Measurements from ENCODE around the gene YAF2.

The YAF2 gene

DNA sequence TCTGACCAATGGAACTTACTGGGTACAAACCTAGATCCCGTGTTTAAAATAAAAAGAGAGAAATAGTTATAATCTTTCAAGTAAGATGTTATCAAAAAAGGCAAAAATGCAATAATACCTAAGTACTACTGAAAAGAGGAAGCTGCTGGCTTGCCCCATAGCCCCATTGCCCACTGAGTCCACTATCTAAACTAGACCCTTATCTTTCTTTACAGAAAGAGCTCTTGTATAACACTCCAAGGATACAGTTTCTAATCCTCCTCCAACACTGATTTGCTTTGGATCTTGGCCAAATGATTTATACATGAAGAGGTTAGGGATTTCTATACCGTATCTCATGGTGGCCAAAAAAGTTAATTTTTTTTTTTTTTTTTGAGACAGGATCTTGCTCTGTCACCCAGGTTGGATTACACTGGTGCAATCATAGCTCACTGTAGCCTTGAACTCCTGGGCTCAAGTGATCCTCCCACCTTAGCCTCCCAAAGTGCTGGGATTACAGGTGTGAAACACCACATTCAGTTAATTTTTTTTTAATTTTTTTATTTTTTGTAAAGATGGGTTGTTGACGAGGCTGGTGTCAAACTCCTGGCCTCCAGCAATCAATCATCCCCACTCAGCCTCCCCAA, 96.0 kb downstream of the YAF2 start:
- DNase-seq: peak; percentile 87

DNA sequence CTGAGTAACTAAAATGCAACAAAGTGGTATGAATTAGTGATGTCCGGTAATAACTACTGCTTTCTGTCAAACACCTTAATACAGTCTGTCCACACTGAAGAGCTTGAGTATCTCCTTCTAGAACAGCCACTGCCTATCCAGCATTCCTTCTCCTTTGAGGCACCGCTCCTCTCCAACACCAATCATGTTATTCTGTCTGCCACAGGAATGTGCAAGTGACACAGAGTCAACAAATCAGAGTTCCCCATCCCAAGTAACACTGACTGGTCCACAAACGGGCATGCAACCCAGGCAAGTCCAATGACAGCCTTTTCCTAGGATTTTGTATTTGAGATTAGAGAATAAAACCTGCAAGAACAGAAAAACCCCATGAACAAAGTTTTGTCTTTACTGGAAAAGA, 97.1 kb downstream of the YAF2 start:
- DNase-seq: no peak

DNA sequence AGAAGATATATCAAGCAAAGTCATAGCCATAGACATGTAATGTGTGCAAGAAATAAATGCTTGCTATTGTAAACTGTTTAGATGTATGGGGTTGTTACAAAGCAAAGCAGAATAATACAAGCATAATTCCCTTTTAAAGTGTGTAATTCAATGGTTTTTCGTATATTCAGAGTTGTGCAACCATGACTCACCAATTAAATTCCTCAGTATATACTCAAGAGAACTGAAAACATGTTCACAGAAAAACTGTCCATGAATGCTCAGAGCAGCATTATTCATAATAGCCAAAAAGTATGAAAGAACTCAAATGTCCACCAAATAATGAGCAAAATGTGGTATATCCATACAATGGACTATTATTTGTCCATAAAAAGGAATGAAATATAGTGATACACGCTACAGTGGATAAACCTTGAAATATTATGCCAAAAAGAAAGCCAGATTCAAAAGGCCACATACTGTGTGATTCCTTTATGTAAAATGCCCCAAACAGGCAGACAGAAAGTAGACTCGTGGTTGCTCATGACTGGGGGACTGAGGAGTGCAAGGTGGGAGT, 102.7 kb downstream of the YAF2 start:
- DNase-seq: no peak

DNA sequence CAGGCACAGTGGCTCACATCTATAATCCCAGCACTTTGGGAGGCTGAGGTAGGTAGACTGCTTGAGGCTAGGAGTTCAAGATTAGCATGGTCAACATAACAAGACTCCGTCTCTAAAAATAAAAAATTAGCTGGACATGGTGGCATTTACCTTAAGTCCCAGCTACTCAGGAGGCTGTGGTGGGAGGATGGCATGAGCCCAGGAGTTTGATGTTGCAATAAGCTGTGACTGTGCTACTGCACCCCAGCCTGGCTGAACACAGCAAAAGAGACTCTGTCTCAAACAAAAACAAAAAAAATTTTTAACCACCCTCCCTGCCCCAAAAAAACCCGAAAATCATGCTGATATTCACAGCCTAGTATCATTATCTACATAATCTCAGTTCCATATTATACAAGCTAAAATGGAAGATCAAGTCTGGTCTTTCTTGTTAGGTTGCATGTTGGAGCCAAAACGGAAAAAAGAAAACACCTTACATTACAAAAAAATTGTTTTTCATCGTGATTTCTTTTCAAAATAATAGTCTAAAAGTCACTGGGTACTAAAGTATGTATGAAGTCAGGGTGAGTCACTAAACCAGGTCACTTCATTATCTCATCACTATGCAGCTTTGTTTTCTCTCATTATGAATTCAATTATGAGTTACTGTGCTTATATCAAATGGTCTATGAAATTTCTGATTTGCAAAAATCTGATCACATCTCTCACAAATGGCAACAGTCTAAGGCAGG, 107.2 kb downstream of the YAF2 start:
- peak; percentile 25 for DNase-seq

DNA sequence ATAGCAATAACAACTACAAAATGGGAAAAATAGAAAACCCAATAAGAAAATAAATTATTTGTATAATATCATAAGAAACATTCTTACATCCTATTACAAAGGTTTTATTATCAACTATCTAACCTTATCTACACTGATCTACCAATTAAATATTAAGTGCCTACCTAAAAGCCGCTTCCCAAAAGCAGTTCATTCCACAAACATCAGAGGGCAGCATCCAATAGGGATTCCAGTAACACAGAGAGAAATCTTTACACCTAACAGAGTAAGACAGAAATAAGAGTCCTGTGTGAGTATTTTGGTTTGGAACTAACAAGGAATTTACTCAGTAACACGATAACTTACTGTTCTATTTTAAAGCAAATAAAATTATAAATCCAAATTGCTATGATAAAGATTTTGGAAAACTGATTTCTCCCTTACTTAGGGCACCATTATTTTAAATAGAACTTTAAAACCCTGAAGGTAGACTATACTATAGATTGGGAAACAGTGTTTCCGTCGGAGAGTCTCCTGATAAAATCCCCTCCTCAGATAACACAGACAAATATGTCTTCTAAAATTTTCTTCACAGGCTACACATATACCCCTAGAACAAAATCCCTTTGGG, 108.3 kb downstream of the YAF2 start:
- DNase-seq: peak; percentile 78

DNA sequence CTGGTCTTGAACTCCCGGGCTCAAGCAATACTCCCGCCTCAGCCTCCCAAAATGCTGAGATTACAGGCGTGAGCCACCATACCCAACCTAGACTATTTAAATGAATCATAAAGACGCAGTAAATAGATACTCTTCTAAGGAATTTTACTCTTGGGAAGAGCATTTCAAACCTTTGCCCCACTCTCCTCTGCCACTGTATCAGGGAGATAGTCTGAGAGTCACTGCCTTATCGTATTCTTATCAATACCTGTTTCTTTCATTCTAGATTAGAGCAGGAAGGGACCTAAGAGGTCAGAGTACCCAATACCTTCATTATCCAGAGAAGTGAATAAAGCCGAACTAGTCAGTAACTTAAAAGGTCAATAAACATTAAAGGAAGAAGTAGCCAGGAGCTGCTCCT, 109.2 kb downstream of the YAF2 start:
- DNase-seq: no peak

DNA sequence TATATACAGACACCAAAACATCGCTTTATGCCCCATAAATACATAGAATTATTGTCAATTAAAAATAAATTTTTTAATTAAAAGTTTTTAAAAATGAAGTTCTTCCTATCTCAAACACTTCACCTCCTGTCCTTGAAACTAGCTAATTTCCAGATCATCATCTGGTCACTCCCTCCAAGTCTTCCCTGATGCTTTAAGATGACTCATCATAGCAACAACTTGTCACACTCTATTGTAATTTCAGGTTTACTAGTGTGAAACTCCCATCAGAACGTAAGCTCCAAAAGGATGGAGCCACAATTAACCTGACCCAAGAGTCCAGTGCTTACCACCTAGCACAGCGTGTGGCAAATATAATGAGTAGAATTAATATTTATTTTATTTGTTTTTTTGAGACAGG, 109.7 kb downstream of the YAF2 start:
- peak; percentile 6 for DNase-seq

DNA sequence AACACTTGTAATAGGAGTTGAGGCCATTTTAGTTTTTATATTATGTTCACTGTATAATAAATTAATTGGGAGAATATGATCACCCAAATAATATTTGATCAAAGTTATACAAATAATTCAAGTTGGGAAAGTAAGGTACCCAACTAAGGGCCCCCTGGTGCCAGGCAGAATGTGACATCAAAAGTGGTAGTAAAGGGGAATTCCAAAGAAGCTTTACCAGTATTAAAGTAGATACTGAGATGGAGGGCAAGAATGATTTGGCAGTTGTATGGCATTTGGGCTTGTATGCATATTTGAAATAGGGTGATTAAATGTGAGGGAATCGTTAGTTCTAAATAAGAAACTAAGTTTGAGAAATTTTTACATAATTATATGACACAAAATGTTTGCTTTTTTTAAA, 111.1 kb downstream of the YAF2 start:
- peak; percentile 8 for DNase-seq

DNA sequence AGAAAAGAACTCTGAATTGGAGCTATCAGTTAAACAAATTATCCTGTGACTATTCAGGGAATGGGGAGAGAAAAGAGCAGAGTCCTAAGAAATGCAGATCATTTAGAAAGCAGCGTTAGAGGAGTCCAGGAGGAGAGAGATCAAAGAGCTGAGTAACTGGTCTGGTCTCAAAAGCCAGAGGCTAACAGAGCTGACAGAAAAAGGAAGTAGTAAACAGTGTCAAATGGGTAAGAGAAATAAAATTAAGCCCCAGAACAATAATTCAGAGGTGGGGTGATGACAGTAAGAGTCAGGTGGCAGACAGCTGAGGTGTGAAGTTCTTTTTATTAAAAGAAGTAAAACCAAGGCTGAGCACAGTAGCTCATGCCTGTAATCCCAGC, 112.7 kb downstream of the YAF2 start:
- DNase-seq: peak; percentile 60

DNA sequence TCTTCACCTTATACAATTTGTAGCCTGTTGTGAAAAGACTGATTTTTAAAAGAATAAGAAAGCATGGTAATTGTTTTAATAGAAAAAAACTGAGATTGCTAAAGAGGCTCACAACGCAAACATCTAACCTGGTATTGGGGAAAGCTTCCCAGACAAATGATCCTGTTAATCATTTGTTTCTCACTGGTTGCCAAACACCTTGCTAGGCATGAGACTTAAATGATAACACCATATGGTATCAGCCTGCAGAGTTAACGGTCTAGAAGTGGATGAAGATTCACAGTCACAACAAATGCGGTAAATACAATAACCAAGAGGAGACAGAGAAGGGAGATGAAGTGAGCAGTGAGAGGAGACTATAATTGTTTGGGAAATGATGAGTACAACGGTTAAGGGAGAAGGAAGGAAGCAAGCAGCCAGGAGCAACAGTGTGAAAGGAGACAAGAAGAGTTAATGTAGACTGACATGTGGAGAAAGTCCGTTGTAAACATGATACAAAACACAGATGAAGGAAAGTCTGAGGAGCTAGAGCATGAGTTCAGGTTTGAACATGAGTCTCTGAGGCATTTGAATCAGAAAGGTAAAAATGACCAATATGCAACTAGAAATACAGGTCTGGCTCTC, 113.2 kb downstream of the YAF2 start:
- DNase-seq: no peak

DNA sequence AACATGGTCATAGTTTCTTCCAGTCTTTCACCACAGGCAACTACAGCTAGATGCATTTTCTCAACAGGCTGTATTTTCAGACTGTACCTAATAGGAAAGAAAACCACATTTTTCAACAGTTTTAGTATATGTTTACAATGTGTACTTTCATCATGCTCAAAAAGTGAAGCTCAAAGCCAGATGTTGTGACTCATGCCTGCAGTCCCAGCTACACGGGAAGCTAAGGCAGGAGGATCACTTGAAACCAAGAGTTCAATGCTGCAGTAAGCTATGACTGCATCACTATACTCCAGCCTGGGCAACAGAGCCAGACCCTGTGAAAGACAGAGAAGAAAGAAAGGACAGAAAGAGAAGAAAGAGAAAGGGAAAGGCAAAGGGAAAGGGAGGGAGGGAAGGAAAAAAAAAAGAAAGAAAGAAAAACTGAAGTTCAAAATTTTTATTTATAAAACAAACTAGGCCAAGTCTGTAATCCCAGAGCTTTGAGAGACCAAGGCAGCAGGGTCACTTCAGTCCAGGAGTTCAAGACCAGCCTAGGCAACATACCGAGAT, 118.9 kb downstream of the YAF2 start:
- DNase-seq: no peak

DNA sequence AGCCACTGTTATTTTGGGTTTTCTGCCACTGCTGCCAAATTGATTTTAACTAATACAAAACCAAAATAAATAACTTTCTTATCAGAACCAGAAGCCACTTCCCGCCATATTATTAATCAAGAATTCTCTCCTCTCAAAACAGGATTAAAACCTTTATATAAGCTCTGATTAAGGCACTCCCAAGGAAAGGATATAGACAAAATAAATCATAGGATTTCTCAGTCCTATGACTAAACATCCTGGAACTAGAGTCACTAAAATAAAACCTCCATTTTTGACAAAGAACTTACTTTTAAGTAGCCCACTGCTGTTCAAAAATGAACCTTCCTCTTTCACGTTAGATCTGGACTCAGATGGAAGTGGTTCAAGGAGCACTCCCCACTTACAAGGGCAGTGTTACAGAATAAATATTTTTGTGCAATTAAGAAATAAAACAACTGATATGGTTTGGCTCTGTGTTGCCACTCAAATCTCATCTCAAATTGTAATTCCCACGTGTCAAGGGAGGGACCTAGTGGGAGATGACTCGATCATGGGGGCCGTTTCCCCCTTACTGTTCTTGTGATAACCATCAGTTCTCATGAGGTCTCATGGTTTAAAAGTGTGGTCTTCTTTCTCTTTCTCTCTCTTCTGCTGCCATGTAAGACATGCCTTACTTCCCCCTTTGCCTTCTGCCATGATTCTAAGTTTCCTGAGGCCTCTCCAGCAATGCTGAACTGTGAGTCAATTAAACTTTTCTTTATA, 119.7 kb downstream of the YAF2 start:
- DNase-seq: peak; percentile 18

DNA sequence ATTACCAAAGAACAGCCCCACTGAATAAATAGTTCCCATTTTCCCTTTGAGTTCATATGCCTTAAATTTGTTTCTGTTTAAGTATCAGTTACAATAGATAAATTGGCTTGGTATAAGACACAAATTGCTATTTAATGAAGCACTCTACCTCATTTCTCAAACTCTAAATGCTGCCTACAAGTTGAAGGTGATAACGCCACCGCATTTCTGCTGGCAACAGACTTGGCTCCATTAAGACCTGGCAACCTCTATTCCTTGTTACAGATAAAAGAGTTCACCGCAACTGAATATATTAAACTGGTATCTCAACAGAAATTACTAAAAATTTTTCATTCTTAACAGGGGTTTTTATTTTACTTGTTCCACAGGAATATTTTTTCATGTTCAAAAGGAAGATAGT, 129.0 kb downstream of the YAF2 start:
- DNase-seq: no peak
